ENCODE results near the gene MICB.

The MICB gene

GRCh38 chr6:31534521-31535040 is 36.6 kb downstream of the MICB start:
- H3K9me3 ChIP-seq (ENCODE audit: insufficient read depth, low read depth, low read length) = no peaks in the 10 kb centered on the region
- no peaks in the 10 kb centered on the region for H3F3A ChIP-seq (ENCODE audit: low read depth)
- no peak overlapping the region for H2AFZ ChIP-seq (ENCODE audit: low read length)
- peaks cover 91% of the 10 kb centered on the region for H3K79me2 ChIP-seq (ENCODE audit: insufficient read depth, low read length)
- no peaks in the 10 kb centered on the region for H3K27me3 ChIP-seq (ENCODE audit: insufficient read depth, low read length, poor library complexity, severe bottlenecking)
- peaks cover 45% of the 10 kb centered on the region for H3K4me1 ChIP-seq (ENCODE audit: insufficient read depth, low read length, poor library complexity, severe bottlenecking)
- no peak overlapping the region for H3K9ac ChIP-seq (ENCODE audit: low read depth, low read length, poor library complexity, severe bottlenecking)
- peak overlapping the region; percentile 98 for H3K4me2 ChIP-seq (ENCODE audit: low read depth, low read length, poor library complexity, severe bottlenecking)
- H3K9me2 ChIP-seq (replicated peaks; ENCODE audit: low read depth, low read length) = no peaks in the 10 kb centered on the region
- peaks cover 98% of the 10 kb centered on the region for H4K20me1 ChIP-seq (ENCODE audit: insufficient read depth, low read length, poor library complexity, severe bottlenecking)
- H3K4me3 ChIP-seq (ENCODE audit: low read length, poor library complexity, severe bottlenecking) = no peak overlapping the region
- H3K36me3 ChIP-seq (ENCODE audit: insufficient read depth, low read length) = peaks cover 95% of the 10 kb centered on the region
- TF ChIP-seq, protein P1, sequence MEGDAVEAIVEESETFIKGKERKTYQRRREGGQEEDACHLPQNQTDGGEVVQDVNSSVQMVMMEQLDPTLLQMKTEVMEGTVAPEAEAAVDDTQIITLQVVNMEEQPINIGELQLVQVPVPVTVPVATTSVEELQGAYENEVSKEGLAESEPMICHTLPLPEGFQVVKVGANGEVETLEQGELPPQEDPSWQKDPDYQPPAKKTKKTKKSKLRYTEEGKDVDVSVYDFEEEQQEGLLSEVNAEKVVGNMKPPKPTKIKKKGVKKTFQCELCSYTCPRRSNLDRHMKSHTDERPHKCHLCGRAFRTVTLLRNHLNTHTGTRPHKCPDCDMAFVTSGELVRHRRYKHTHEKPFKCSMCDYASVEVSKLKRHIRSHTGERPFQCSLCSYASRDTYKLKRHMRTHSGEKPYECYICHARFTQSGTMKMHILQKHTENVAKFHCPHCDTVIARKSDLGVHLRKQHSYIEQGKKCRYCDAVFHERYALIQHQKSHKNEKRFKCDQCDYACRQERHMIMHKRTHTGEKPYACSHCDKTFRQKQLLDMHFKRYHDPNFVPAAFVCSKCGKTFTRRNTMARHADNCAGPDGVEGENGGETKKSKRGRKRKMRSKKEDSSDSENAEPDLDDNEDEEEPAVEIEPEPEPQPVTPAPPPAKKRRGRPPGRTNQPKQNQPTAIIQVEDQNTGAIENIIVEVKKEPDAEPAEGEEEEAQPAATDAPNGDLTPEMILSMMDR (conservative IDR thresholded peaks at IDR 0.05; ENCODE audit: low read length) = no peak
- no peak for TF ChIP-seq EZH2phosphoT487 (IDR thresholded peaks at IDR 0.05; ENCODE audit: borderline replicate concordance)

DNA sequence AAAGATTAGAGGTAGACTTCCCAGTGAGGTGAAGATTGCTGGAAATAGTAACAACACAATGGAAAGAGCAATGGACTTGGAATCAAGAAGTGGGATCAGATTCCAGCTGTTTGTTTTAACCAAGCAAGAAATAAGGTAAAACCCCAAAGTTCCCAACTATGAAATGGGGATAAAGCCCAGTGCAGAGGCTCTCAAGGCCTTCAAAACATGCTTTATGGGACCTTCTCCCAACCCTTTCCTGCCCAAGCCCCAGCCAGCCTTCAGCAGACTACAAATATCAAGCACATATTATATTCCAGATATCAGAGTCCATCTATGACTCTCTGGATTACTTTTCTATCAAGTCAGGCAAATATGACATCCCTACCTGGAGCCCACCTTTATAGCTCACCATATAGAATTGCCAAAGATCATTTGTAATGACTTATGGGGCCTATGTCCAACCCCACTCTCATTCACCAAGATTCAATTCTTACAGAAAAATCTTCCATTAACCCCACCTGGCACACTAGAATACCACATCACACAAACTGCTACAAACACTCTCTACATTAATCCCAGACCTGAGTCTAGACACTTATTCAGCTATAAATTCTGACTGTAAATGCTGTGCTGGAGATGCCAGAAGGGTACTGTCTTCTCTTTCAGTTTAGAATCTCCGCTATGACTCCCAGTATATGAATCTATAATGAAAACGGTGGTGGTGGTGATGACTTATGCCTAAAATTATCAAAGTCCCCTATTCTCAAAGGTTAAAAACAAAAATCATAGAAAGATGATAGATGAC is 37.8 kb downstream of the MICB start:
- no peak overlapping the region for H2AFZ ChIP-seq (ENCODE audit: low read length)
- peaks cover 100% of the 10 kb centered on the region for H4K20me1 ChIP-seq (ENCODE audit: insufficient read depth, low read length, poor library complexity, severe bottlenecking)
- H3K9me3 ChIP-seq (ENCODE audit: insufficient read depth, low read depth, low read length) = no peaks in the 10 kb centered on the region

GRCh38 chr6:31538805-31539400 is 41.0 kb downstream of the MICB start:
- no peak for TF ChIP-seq EZH2phosphoT487 (IDR thresholded peaks at IDR 0.05; ENCODE audit: borderline replicate concordance)
- TF ChIP-seq, protein P1 (conservative IDR thresholded peaks at IDR 0.05; ENCODE audit: low read length) = no peak
- peaks cover 48% of the 10 kb centered on the region for H3K4me1 ChIP-seq (ENCODE audit: insufficient read depth, low read length, poor library complexity, severe bottlenecking)
- peak overlapping the region; percentile 94 for H3K4me3 ChIP-seq (ENCODE audit: low read length, poor library complexity, severe bottlenecking)
- peak overlapping the region; percentile 98 for H3K4me2 ChIP-seq (ENCODE audit: low read depth, low read length, poor library complexity, severe bottlenecking)
- H3K9ac ChIP-seq (ENCODE audit: low read depth, low read length, poor library complexity, severe bottlenecking) = peak overlapping the region; percentile 99
- H3K9me3 ChIP-seq (ENCODE audit: insufficient read depth, low read depth, low read length) = no peaks in the 10 kb centered on the region
- no peak overlapping the region for H2AFZ ChIP-seq (ENCODE audit: low read length)
- peaks cover 82% of the 10 kb centered on the region for H4K20me1 ChIP-seq (ENCODE audit: insufficient read depth, low read length, poor library complexity, severe bottlenecking)
- H3K36me3 ChIP-seq (ENCODE audit: insufficient read depth, low read length) = peaks cover 64% of the 10 kb centered on the region
- H3K9me2 ChIP-seq (replicated peaks; ENCODE audit: low read depth, low read length) = no peaks in the 10 kb centered on the region
- peaks cover 13% of the 10 kb centered on the region for H3K27me3 ChIP-seq (ENCODE audit: insufficient read depth, low read length, poor library complexity, severe bottlenecking)
- H3F3A ChIP-seq (ENCODE audit: low read depth) = no peaks in the 10 kb centered on the region; the same call in 1 of the 2 replicates
- H3K79me2 ChIP-seq (ENCODE audit: insufficient read depth, low read length) = peaks cover 96% of the 10 kb centered on the region

More for the DNA sequence above, 37.8 kb downstream of the MICB start:
- TF ChIP-seq EZH2phosphoT487 (IDR thresholded peaks at IDR 0.05; ENCODE audit: borderline replicate concordance) = no peak
- Histone ChIP-seq H3K9ac (ENCODE audit: low read depth, low read length, poor library complexity, severe bottlenecking) (peak overlapping the region; percentile 19), H3K36me3 (ENCODE audit: insufficient read depth, low read length) (peaks cover 93% of the 10 kb centered on the region), H3K9me2 (replicated peaks; ENCODE audit: low read depth, low read length) (no peaks in the 10 kb centered on the region), H3K79me2 (ENCODE audit: insufficient read depth, low read length) (peaks cover 100% of the 10 kb centered on the region), H3K4me2 (ENCODE audit: low read depth, low read length, poor library complexity, severe bottlenecking) (peak overlapping the region; percentile 98), H3K4me3 (ENCODE audit: low read length, poor library complexity, severe bottlenecking) (peak overlapping the region; percentile 94), H3K4me1 (ENCODE audit: insufficient read depth, low read length, poor library complexity, severe bottlenecking) (peaks cover 53% of the 10 kb centered on the region), H3F3A (ENCODE audit: low read depth) (no peaks in the 10 kb centered on the region), H3K27me3 (ENCODE audit: insufficient read depth, low read length, poor library complexity, severe bottlenecking) (peaks cover 2% of the 10 kb centered on the region)
